ENCODE measurements around the gene ADAM19.

DNA sequence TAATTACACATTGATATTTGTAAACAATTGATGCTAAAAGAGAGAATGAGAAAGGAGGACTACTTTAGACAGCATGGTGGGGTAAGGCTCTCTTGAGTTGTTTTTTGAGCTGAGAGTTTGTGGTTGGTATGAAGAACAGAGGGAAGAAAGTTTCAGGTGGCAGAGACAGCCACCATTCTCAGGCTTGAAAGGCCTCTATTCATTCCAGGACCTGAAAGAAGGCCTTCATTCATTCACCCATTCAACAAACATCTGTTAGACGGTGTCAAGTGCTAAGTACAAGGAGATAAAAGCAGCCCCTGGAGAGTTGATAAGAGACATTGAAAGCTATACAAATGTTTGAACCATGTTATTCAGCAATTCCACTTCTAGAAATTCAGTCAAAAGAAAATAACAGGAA lies 21.7 kb upstream of the ADAM19 start:
- TF ChIP-seq CTCF (IDR thresholded peaks at IDR 0.05) (no peak), POLR2A (IDR thresholded peaks at IDR 0.05) (no peak)
